Endothelial cell (in vitro differentiated cells): Measurements from ENCODE around the gene ST6GALNAC2. TPM values are rescaled to one million over a fixed set of nuclear protein-coding genes. Genes with fewer than 3 reads are reported as not detected.
"Not testable (repeated sequence)": the region's sequence is repeated elsewhere in the genome, so short reads cannot be mapped to it uniquely, and the experiment has no call there.

Source experiments
- DNase-seq: peaks from one replicate; pipeline ENCODE4 v3.0.0; 2021; ENCODE audit warnings: low spot score
- H3K27ac Mint-ChIP-seq: one replicate; pipeline ENCODE4 v1.8.0; 2021; ENCODE audit warnings: mixed read lengths, inconsistent platforms; ENCODE audit not compliant: unreplicated experiment
- H3K27me3 Mint-ChIP-seq: one replicate; pipeline ENCODE4 v1.8.0; 2021; ENCODE audit warnings: mild to moderate bottlenecking, moderate library complexity, mixed read lengths, inconsistent platforms; ENCODE audit not compliant: unreplicated experiment
- H3K36me3 Mint-ChIP-seq: one replicate; pipeline ENCODE4 v1.8.0; 2021; ENCODE audit warnings: mild to moderate bottlenecking, low read depth, mixed read lengths, inconsistent platforms; ENCODE audit not compliant: unreplicated experiment
- H3K4me1 Mint-ChIP-seq: one replicate; pipeline ENCODE4 v1.8.0; 2021; ENCODE audit warnings: mild to moderate bottlenecking, mixed read lengths, inconsistent platforms; ENCODE audit not compliant: unreplicated experiment
- H3K4me3 Mint-ChIP-seq: one replicate; pipeline ENCODE4 v1.8.0; 2021; ENCODE audit warnings: mild to moderate bottlenecking, mixed read lengths, inconsistent platforms; ENCODE audit not compliant: unreplicated experiment
- H3K9me3 Mint-ChIP-seq: one replicate; pipeline ENCODE4 v1.8.0; 2021; ENCODE audit warnings: mixed read lengths, inconsistent platforms; ENCODE audit not compliant: unreplicated experiment
- total RNA-seq: library from RNA; stranded (reverse); fragmentation: NEBNext Ultra II Directional; extraction: Animal tissue kit (Norgen Biotek cat#: 25700); gene quantifications from one replicate; pipeline ENCODE4 v1.2.1, GENCODE V29; 2021; ENCODE audit not compliant: unreplicated experiment
- TF ChIP-seq, protein P1 (sequence below): fragments of 200-600 bp; sonication (generic); IDR thresholded peaks from one replicate; pipeline ENCODE4 v1.5.0; 2021; ENCODE audit warnings: antibody characterized with exemption; ENCODE audit not compliant: unreplicated experiment

The ST6GALNAC2 gene
- total RNA-seq, 1 donor from 2014 or later: 2.2 TPM

DNA sequence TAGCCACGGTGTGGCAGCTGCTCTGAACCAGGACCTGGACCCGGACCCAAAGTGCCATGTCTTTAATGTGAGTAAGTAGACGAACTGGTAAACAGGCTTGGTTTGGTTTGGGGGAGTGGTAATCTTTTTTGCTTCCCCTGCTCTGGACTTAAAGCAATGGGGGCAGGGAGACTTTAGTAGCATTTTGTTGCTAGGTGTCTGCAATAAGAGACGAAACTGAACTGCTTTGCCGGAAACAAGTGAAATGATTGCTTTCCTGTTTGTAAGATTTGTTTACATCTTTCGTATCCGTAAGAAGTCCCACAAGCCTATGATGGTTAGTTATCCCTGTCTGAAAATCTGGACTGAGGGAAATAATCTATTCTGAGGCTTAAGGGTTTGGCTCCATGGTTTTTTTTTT lies 24.3 kb downstream of the ST6GALNAC2 start:
- Mint-ChIP-seq H3K27ac (no peak overlapping the region), H3K4me3 (no peak overlapping the region), H3K27me3 (peaks cover 8% of the 10 kb centered on the region), H3K9me3 (no peaks in the 10 kb centered on the region), H3K4me1 (peaks cover 27% of the 10 kb centered on the region), H3K36me3 (peaks cover 16% of the 10 kb centered on the region)
- DNase-seq: no peak
- TF ChIP-seq, protein P1, sequence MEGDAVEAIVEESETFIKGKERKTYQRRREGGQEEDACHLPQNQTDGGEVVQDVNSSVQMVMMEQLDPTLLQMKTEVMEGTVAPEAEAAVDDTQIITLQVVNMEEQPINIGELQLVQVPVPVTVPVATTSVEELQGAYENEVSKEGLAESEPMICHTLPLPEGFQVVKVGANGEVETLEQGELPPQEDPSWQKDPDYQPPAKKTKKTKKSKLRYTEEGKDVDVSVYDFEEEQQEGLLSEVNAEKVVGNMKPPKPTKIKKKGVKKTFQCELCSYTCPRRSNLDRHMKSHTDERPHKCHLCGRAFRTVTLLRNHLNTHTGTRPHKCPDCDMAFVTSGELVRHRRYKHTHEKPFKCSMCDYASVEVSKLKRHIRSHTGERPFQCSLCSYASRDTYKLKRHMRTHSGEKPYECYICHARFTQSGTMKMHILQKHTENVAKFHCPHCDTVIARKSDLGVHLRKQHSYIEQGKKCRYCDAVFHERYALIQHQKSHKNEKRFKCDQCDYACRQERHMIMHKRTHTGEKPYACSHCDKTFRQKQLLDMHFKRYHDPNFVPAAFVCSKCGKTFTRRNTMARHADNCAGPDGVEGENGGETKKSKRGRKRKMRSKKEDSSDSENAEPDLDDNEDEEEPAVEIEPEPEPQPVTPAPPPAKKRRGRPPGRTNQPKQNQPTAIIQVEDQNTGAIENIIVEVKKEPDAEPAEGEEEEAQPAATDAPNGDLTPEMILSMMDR: no peak

DNA sequence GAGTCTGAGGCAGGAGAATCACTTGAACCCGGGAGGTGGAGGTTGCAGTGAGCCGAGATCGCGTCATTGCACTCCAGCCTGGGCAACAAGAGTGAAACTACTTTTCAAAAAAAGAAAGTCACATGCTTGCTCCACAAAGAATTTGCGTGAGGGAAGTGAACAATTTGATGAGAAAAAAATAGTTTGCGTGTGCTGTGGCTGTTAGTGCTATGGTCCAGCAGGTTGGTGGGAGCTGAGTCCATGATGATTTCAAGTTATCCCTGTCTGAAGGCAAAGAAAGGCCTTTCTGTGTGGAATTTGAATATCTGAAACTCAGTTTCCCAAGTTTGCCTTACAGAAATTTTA lies 24.8 kb downstream of the ST6GALNAC2 start:
- Mint-ChIP-seq H3K4me1 (peaks cover 27% of the 10 kb centered on the region), H3K36me3 (peaks cover 14% of the 10 kb centered on the region), H3K27me3 (peaks cover 5% of the 10 kb centered on the region), H3K27ac (no peak overlapping the region), H3K9me3 (no peaks in the 10 kb centered on the region), H3K4me3 (no peak overlapping the region)
- DNase-seq: no peak
- TF ChIP-seq, protein P1: no peak

DNA sequence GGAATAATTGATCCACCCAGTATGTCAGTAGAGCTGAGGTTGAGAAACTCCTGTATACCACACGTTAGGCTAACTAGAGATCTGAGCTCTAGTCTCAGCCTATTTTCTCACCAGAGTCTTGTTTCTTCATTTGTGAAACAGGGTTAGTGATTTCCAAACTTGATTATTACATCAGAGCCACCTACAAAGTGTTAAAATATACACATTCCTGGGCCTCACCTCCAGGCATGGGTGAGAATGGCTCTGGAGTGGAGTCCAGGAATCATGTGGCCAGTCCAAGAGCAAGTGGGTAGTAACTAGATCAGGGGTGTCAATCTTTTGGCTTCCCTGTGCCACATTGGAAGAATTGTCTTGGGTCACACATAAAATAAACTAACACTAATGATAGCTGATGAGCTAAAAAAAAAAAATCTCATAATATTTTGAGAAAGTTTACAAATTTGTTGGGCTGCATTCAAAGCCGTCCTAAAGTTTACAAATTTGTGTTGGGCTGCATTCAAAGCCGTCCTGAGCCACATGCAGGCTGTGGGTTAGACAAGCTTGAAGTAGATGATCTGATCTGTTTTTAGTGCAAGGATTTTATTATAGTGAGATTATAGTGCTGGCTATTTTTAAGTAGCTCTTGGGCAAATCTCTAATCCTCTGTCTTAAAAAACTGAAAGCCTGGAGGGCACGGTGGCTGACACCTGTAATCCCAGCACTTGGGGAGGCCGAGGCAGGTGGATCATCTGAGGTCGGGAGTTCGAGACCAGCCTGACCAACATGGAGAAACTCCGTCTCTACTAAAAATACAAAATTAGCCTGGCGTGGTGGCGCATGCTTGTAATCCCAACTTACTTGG lies 25.4 kb downstream of the ST6GALNAC2 start:
- no peak for DNase-seq
- peaks cover 14% of the 10 kb centered on the region for H3K36me3 Mint-ChIP-seq
- H3K4me1 Mint-ChIP-seq: peaks cover 27% of the 10 kb centered on the region
- peaks cover 5% of the 10 kb centered on the region for H3K27me3 Mint-ChIP-seq
- H3K27ac Mint-ChIP-seq: no peak overlapping the region
- TF ChIP-seq, protein P1: no peak
- no peak overlapping the region for H3K4me3 Mint-ChIP-seq
- H3K9me3 Mint-ChIP-seq: no peaks in the 10 kb centered on the region

DNA sequence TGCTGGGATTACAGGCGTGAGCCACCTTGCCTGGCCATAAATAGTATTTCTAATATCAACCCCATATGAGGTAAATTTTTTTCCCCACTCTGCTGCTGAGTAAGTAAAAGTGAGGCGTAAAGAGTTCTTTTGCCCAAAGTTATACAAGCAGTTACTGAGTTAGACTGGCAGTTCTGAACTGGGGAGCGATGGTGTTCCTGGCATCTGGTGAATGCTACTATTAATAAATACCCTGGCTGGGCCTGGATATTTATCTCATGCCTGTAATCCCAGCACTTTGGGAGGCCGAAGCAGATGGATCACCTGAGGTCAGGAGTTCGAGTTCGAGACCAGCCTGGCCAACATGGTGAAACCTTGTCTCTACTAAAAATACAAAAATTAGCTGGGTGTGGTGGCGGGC lies 26.2 kb downstream of the ST6GALNAC2 start:
- Mint-ChIP-seq H3K36me3 (peaks cover 14% of the 10 kb centered on the region), H3K4me1 (peaks cover 27% of the 10 kb centered on the region)
- H3K27me3 Mint-ChIP-seq, H3K27ac Mint-ChIP-seq, DNase-seq, H3K4me3 Mint-ChIP-seq, H3K9me3 Mint-ChIP-seq: not testable (repeated sequence)

DNA sequence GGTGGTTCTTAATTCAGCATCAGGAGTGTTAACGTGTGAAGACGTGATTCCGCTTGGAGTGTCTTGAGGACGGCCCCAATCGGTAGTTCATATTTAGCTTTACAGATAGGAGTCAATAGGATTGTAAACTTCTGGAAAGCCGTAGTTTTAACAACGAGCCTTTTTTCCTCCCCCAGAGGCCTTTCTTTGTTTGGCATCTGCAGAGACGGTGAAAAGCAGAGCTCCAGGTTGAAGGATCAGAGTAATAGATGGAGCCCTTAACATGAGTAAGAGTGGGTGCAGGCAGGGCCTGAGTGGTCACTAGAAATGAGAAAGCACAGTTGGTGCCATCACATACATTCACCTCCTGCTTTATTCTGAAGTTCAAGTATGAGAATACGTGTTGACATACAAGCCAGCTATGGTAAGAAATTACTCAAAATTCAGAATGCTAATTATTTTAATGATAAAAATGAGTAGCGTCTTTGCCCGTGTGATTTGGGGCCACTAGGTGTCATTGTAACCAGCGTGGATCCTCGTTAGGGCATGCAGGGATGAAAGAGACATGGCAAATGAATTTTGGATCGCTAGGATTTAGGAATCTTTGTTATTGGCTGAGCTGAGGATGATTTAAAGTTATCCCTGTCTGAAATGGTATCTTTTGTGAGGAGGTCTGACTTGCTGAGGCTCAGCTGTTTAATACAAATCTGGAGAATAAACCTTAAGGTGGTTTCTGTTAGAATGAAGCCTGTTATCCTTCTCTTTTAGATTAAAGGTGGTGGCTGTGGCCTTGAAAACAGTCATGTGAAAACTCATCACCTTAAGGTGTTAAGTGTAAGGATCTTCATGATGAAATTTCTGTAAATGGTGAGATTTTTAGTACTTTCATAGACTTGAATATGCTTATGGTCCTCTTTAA lies 27.2 kb downstream of the ST6GALNAC2 start:
- Mint-ChIP-seq H3K27me3 (peaks cover 5% of the 10 kb centered on the region), H3K27ac (peak overlapping the region; percentile 97), H3K36me3 (peaks cover 14% of the 10 kb centered on the region), H3K9me3 (no peaks in the 10 kb centered on the region), H3K4me1 (peaks cover 27% of the 10 kb centered on the region), H3K4me3 (peak overlapping the region; percentile 99)
- no peak for DNase-seq
- TF ChIP-seq, protein P1: no peak
